Measurements from ENCODE around the gene MPST.

GRCh38 chr22:37010174-37010573 lies 9.4 kb upstream of the MPST start:
- no peak for TF ChIP-seq CTCF (conservative IDR thresholded peaks at IDR 0.05; ENCODE audit: low read length)
- no peak for TF ChIP-seq EZH2phosphoT487 (IDR thresholded peaks at IDR 0.05; ENCODE audit: borderline replicate concordance)

Measured in Loucy (cell line).